Measurements from ENCODE around the gene MYRIP.

DNA sequence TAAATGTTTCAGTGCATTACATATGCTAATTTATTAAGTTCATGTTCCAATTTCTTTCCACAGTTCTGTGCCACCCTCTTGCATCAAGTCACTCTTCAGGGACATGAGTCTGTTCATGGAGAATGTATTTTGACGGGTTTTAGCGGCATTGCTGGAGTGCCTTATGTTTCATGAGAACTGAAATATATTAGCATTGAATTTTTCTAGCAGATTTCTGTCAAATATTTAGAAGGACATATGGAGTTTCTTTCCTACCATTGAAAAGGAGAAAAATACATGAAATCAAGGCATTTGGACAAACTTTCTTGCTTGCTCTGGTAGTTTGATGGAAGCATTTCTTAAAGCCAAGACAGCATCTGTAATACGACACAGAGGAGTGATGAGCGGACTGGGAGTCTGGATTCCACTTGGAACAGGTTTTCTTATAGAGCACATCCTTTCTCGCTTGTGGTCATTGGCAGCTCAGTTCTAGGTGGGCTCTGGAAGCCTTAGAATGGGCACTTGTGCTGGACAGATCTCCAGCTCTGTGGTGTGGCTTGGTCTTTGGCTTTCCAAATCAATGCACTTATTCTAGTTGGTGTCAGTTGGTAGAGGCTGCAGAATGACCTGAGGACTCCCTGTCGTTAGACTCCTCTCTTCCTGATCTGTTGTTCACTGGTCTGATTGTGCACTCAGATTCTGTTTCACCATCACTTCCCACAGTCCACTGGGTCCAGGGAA lies 415.5 kb downstream of the MYRIP start:
- TF ChIP-seq POLR2A (IDR thresholded peaks at IDR 0.05) = no peak
- TF ChIP-seq, protein P1, sequence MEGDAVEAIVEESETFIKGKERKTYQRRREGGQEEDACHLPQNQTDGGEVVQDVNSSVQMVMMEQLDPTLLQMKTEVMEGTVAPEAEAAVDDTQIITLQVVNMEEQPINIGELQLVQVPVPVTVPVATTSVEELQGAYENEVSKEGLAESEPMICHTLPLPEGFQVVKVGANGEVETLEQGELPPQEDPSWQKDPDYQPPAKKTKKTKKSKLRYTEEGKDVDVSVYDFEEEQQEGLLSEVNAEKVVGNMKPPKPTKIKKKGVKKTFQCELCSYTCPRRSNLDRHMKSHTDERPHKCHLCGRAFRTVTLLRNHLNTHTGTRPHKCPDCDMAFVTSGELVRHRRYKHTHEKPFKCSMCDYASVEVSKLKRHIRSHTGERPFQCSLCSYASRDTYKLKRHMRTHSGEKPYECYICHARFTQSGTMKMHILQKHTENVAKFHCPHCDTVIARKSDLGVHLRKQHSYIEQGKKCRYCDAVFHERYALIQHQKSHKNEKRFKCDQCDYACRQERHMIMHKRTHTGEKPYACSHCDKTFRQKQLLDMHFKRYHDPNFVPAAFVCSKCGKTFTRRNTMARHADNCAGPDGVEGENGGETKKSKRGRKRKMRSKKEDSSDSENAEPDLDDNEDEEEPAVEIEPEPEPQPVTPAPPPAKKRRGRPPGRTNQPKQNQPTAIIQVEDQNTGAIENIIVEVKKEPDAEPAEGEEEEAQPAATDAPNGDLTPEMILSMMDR (IDR thresholded peaks at IDR 0.05) = no peak

All from uterus (tissue), 2 donors.